ENCODE results near the gene ADAMTS17.

ADAMTS17 gene

DNA sequence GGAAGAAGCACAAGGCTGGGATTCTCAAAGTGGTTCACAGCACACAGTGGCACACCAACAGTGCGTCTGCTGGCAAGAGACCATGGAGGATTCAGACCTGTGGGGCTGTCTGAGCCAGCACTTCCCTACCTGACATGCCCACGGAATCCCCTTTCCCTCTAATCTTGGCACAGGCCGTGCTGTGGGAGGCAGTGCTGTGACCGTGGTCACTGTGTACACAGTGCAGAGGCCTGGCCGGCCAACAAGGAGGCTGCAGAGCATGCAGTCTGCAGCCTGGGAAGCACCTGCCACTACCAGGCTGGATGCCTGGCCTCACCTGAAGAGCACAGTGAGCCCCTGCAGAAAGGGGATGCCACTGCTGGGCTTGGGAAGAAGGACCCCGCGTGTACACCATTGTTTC is 307.6 kb downstream of the ADAMTS17 start:
- DNase-seq, result no peak

DNA sequence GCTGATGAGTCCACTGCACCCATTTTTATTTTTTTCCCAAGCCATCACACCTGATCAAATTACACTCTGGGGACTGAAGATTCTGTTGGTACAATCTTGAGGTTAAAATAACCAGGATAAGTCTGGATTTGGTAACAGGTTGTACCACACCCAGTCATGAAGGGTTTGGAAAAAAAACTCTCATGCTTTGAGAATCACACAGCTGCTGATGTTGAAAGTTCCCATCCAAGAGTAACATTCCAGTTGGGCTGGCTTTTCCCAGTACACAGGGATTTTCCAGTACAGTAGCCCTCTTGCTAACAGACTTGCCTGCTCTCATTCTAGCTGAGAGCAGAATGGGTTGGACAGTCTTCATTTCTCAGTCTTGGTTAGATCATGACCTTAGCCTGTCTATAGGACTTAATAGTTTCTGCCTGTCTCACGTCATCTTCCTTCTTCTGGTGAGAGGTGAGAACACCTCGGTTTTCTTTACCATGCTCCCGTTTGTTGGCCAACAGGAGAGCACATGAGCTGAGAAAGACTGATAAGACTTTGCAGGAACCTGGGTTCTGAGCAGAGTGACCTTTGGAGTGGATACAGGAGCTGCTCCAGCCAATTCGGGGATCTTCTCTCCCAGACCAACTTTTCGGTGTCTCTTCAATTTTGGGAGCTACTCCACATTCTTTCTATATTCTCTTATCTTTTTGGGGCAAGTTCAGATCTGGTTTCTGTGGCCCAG is 308.5 kb downstream of the ADAMTS17 start:
- DNase-seq, result no peak

DNA sequence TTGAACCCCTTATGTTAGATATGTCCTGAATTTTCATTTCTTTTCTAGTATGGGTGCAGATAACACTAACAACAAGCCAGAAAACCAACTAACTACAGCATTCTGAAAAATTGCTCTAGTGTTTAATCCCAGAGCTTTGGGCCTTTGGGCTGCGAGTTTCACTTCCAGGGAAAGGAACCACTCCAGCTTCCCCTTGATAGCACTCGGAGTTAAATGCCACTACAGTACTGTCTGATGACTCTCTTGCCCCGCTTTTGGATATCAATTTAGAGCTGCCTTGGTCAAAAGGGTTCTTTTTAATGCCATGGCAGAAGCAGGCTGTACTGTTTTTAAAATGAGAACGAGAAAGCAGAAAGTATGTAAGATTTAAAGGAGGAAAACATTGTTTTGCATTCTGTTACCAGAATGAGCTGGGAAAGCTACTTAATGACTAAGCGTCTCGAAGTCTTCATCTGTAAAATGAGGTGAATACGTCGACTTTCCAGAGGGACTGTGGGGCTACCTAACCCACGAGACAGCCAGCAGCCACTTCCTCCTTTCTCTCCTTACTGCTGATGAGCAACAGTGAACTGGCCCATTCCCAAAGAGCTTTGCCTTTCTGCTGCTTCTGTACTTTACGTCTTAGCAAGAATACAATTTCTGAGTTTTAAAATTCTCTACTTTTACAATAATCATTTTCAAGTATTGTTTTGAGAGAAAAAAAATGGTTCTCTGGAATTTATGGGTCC is 309.3 kb downstream of the ADAMTS17 start:
- DNase-seq, result no peak

- no peak for DNase-seq
These were observed 310.0 kb downstream of the ADAMTS17 start for GRCh38 chr15:100031665-100032357.

DNA sequence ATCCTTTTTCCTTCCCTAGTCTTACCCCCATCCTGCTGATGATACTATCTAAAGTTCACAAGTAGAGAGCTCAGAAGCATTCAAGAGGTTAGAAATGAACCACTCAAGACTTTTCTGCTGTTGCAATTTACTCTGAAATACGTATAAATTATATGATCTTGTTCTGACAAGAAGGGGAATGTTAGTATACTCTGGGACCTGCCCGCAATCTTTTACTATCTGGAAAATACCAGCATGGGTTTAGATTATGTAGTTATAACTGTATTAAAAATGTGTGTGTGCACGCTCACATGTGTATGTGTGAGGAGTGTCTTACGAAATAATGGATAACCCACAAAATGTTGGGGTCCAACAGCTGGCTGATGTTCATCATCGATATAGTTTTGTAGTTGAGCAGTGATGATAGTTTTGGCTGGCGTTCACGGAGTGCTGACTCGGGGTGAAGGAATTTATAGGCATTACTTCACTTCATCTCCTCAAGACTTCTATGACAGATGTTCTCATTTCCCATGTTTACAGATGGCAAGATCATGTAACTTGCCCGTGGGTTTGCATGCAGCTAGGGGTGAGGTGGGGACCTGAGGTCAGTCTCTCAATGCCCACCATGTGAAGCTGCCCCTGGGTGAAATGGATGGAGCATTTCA is 311.1 kb downstream of the ADAMTS17 start:
- DNase-seq, result no peak

DNA sequence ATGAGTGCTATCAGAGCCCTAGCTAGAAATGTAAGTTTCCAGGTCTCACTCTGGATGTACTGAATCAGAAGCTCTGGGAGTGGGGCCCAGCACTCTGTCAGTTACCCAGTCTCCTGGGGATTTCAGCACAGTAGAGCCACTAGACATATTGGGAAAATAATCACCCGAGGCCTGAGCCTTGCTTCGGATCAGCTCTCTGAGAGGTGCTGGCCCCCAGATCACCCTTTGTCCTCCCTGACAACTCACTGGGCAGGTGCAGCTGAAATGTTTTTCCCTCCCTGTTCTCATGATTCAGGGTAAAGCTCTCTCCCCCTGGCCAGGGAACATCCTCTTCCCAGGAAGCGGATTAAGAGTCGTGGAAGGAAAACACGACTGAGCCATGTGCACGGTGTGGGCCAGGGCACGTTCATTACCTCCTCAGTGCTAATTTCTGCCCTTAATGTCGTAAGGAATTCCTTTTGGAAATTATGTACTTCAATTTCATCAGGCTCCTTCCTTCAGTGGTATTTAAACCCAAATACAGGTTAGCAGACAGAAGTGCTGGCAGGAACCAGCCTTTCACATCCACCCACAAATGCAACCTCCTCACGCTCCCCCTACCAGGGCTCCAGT is 311.8 kb downstream of the ADAMTS17 start:
- DNase-seq, result no peak

GRCh38 chr15:100029045-100029444 is 312.7 kb downstream of the ADAMTS17 start:
- no peak for DNase-seq

GRCh38 chr15:100026041-100026440 is 315.7 kb downstream of the ADAMTS17 start:
- no peak for DNase-seq

DNA sequence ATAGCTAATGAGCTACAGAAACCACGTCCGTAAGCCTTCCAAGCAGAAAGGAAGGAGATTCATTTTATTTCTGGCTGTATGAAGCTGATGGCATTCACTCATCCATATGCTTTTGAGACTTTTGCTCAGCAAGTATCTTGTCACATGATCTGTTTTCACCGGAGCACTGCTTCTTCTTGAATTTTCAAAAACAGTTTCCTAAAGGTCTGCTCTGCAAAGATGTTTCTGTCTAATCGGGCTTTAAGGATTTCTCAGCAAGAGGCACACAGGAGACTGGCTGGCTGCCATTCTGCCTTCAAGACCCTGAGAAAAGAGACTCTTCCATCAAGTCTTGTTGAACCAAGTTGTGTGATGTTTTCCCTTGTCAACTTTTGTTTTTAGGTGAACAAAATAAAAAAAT is 319.0 kb downstream of the ADAMTS17 start:
- DNase-seq, result no peak

DNA sequence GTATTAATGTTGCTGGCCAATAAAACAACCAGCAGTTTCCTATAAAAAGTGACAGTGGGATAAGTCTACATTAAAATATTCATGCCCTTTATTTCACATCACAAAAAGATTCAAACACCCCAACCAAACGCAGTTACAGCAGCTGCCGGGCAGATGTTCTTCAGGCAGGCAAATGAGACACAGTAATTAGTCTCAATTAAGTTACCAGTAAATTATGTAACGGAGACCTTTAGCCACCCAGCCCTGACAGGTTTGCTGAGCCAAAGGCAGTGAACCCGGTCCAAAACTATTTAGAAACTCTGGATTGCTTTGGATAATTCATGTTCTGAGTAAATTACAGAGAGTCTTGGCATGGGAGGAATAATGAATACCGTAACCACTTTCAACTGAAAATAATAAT is 319.4 kb downstream of the ADAMTS17 start:
- DNase-seq, result no peak

GRCh38 chr15:100021653-100022052 is 320.1 kb downstream of the ADAMTS17 start:
- peak in 1 of 2 experiments; percentile 8 for DNase-seq

DNA sequence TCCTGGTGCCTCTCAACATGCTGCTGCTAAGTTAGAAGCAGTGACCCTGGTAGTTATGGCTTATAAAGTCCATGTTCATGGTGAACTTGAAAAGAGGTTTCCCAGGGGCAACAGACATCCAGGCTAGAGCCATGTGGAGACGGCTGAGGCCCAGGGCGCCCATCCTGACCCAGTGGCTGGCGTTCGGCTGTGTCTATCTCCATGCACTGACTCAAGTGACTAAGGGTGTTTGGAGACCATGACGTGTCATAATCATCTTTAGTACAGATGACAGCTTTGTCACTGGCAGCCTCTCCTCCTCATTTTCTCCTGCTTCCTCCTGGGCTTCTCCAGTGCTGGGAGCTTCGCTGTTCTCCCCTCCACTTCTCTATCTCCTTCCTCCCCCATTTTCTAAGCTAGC is 321.2 kb downstream of the ADAMTS17 start:
- no peak for DNase-seq

DNA sequence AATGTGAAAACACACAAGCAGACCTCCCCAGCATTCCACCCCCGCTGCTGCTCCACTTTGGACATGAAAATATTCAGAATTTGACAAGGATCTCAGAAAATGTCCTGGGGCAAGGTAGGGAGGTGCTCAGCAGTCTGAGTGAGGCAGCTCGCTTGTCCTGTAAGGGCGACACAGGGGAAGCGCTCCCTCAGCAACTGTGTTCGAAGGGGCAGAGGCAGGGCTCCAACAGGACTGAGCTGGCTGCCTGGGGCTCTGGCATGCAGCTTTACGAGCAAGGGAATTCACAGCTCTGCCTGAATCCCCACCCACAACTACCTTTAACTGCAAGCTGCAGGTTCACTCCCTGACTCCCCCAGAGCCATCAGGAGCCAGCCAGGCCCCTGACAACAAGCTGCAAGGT is 321.6 kb downstream of the ADAMTS17 start:
- no peak for DNase-seq

GRCh38 chr15:100019601-100020000 is 322.2 kb downstream of the ADAMTS17 start:
- DNase-seq, result no peak

DNA sequence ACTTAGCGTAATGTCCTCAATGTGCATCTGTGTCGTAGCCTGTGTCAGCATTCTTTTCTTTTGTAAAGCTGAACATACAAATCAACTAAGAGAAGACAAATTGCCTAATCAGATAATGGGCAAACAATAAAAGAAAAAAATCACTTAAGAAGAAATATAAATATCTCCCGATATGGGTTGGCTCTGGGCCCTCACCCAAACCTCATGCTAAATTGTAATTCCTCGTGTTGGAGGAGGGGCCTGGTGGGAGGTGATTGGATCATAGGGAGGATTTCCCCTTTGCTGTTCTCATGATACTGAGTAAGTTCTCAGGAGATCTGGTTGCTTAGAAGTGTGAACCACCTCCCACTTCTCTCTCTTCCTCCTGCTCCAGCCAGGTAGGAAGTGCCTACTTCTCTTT is 323.6 kb downstream of the ADAMTS17 start:
- no peak for DNase-seq

DNA sequence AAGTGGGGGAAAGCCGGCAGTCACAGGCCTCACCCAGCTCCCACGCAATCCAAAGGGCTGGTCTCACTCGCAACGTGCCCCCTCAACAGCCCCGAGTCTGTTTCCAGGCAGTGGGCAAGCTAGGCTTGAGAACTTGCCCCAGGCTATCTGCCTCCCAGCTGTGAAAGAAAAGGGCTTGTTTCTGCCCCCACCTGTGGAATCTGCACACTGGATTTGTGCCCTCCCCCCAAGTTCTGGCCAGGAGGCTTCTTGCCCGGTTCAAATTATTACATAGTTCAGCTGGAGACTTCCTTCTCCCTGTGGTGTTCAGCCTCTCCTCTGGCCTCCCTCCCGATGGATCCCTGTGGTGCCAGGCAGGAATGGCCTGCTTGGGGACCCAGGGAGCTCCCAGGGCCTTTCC is 324.6 kb downstream of the ADAMTS17 start:
- DNase-seq, result no peak

DNA sequence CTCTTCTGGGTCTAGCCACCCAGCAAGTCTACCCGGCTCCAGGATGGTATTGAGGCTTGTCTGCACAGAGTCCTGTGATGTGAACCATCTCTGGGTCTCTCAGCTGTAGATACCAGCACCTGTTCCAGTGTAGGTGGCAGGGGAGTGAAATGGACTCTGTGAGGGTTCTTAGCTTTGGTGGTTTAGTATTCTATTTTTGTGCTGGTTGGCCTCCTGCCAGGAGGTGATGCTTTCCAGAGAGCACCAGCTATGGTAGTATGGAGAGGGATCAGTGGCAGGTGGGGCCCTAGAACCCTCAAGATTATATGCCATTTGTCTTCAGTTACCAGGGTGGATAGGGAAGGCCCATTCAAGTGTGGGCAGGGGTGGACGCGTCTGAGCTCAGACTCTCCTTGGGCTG is 325.1 kb downstream of the ADAMTS17 start:
- no peak for DNase-seq

GRCh38 chr15:100011235-100011634 is 330.5 kb downstream of the ADAMTS17 start:
- no peak for DNase-seq

GRCh38 chr15:100009372-100009771 is 332.4 kb downstream of the ADAMTS17 start:
- no peak for DNase-seq

GRCh38 chr15:100008258-100008657 is 333.5 kb downstream of the ADAMTS17 start:
- DNase-seq, result no peak

GRCh38 chr15:100007609-100008008 is 334.2 kb downstream of the ADAMTS17 start:
- no peak for DNase-seq

- no peak for DNase-seq
These were observed 336.1 kb downstream of the ADAMTS17 start for GRCh38 chr15:100005715-100006114.

GRCh38 chr15:100005013-100005412 is 336.8 kb downstream of the ADAMTS17 start:
- no peak for DNase-seq

Measured in NCI-H526 (cell line).